ENCODE results near the gene TBC1D22A.

Gene TBC1D22A

GRCh38 chr22:46890819-46891218, 128.4 kb downstream of the TBC1D22A start:
- no peaks in the 10 kb centered on the region for H3K4me1 ChIP-seq (ENCODE audit: insufficient read depth, low read length, severe bottlenecking)
- H3K27ac ChIP-seq (ENCODE audit: low read depth, low read length, poor library complexity, severe bottlenecking), result no peak overlapping the region
- no peaks in the 10 kb centered on the region for H3K79me2 ChIP-seq (ENCODE audit: insufficient read depth, low read length)
- no peaks in the 10 kb centered on the region for H3K27me3 ChIP-seq (ENCODE audit: insufficient read depth, low read length)
- TF ChIP-seq EZH2 (IDR thresholded peaks at IDR 0.05; ENCODE audit: borderline replicate concordance, low read length), result no peak
- TF ChIP-seq CTCF (IDR thresholded peaks at IDR 0.05; ENCODE audit: low read length), result no peak
- no peak overlapping the region for H2AFZ ChIP-seq (ENCODE audit: low read length)
- no peaks in the 10 kb centered on the region for H3F3A ChIP-seq (ENCODE audit: insufficient read depth, low read length)
- no peak overlapping the region for H3K4me2 ChIP-seq (ENCODE audit: low read length)
- H3K36me3 ChIP-seq (ENCODE audit: insufficient read depth, low read length), result peaks cover 67% of the 10 kb centered on the region
- H3K9ac ChIP-seq (ENCODE audit: low read length), result no peak overlapping the region
- H4K20me1 ChIP-seq (ENCODE audit: insufficient read depth, low read length), result no peaks in the 10 kb centered on the region
- H3K4me3 ChIP-seq (ENCODE audit: low read depth, low read length, poor library complexity, severe bottlenecking), result no peak overlapping the region
- H3K9me3 ChIP-seq (ENCODE audit: low read length), result no peaks in the 10 kb centered on the region
- no peaks in the 10 kb centered on the region for H3K9me2 ChIP-seq (ENCODE audit: low read depth, low read length)

GRCh38 chr22:46891382-46891951, 129.0 kb downstream of the TBC1D22A start:
- Histone ChIP-seq H3K27ac (ENCODE audit: low read depth, low read length, poor library complexity, severe bottlenecking) (no peak overlapping the region), H3K4me1 (ENCODE audit: insufficient read depth, low read length, severe bottlenecking) (no peaks in the 10 kb centered on the region), H3K4me2 (ENCODE audit: low read length) (no peak overlapping the region), H3K9me3 (ENCODE audit: low read length) (no peaks in the 10 kb centered on the region), H3K4me3 (ENCODE audit: low read depth, low read length, poor library complexity, severe bottlenecking) (no peak overlapping the region), H3K9me2 (ENCODE audit: low read depth, low read length) (no peaks in the 10 kb centered on the region), H3K9ac (ENCODE audit: low read length) (no peak overlapping the region), H4K20me1 (ENCODE audit: insufficient read depth, low read length) (no peaks in the 10 kb centered on the region), H3K36me3 (ENCODE audit: insufficient read depth, low read length) (peaks cover 67% of the 10 kb centered on the region), H3F3A (ENCODE audit: insufficient read depth, low read length) (no peaks in the 10 kb centered on the region), H3K27me3 (ENCODE audit: insufficient read depth, low read length) (no peaks in the 10 kb centered on the region), H2AFZ (ENCODE audit: low read length) (no peak overlapping the region), H3K79me2 (ENCODE audit: insufficient read depth, low read length) (no peaks in the 10 kb centered on the region)
- no peak for TF ChIP-seq CTCF (IDR thresholded peaks at IDR 0.05; ENCODE audit: low read length)
- no peak for TF ChIP-seq EZH2 (IDR thresholded peaks at IDR 0.05; ENCODE audit: borderline replicate concordance, low read length)

- H3K4me2 ChIP-seq (ENCODE audit: low read length), result no peak overlapping the region
Observed at GRCh38 chr22:46892866-46893265, 130.4 kb downstream of the TBC1D22A start.

More at GRCh38 chr22:46892866-46893265, 130.4 kb downstream of the TBC1D22A start:
- Histone ChIP-seq H3K27ac (ENCODE audit: low read depth, low read length, poor library complexity, severe bottlenecking) (no peak overlapping the region), H3F3A (ENCODE audit: insufficient read depth, low read length) (no peaks in the 10 kb centered on the region), H3K9ac (ENCODE audit: low read length) (no peak overlapping the region), H3K27me3 (ENCODE audit: insufficient read depth, low read length) (no peaks in the 10 kb centered on the region), H4K20me1 (ENCODE audit: insufficient read depth, low read length) (no peaks in the 10 kb centered on the region), H3K9me3 (ENCODE audit: low read length) (no peaks in the 10 kb centered on the region), H3K79me2 (ENCODE audit: insufficient read depth, low read length) (no peaks in the 10 kb centered on the region), H3K9me2 (ENCODE audit: low read depth, low read length) (no peaks in the 10 kb centered on the region), H3K4me3 (ENCODE audit: low read depth, low read length, poor library complexity, severe bottlenecking) (no peak overlapping the region), H3K4me1 (ENCODE audit: insufficient read depth, low read length, severe bottlenecking) (no peaks in the 10 kb centered on the region), H3K36me3 (ENCODE audit: insufficient read depth, low read length) (peaks cover 70% of the 10 kb centered on the region), H2AFZ (ENCODE audit: low read length) (no peak overlapping the region)
- TF ChIP-seq CTCF (IDR thresholded peaks at IDR 0.05; ENCODE audit: low read length), result no peak
- no peak for TF ChIP-seq EZH2 (IDR thresholded peaks at IDR 0.05; ENCODE audit: borderline replicate concordance, low read length)
